ENCODE measurements around the gene ZNF664. TPM values are rescaled to one million over a fixed set of nuclear protein-coding genes. Genes with fewer than 3 reads are reported as not detected.

ZNF664 gene
- total and polyA plus RNA-seq, 2 of the 8 experiments (the other 6 are each of a cell fraction or from before 2014, with no cell fraction given), result 22.8 to 51.4 TPM

DNA sequence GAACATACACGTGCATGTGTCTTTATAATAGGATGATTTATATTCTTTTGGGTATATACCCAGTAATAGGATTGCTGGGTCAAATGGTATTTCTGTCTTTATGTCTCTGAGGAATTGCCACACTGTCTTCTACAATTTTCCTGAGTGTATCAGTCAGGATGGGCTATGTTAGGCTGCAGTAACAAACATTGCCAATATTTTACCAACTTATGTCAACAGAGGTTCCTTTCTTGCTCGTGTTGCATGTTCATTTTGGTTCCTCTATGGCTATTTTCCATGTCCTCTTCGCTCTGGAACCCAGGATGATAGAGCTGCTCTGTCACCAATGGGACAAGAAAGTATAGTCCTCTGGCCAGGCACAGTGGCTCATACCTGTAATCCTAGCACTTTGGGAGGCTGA is 86.7 kb downstream of the ZNF664 start (continued):
- TF ChIP-seq E2F6 (IDR thresholded peaks at IDR 0.05), result no peak

Small RNA genes lying within 50 kb of the gene (small RNA-seq; reads per million reads assigned to genes)
- gene AC068790.4 (ENCODE audit: insufficient read depth) (not detected), gene AC068790.6 (ENCODE audit: insufficient read depth) (not detected)

Other genes starting within 250 kb of the ZNF664 start
- 0.24 and 0.27 TPM in 2 replicates for gene DNAH10, start 210.9 kb upstream of the ZNF664 start, total RNA-seq (2021; fragmentation: NEBNext Ultra II Directional; extraction: Animal tissue kit (Norgen Biotek cat#: 25700))
- 0.02 and 0.09 TPM in 2 replicates for gene DNAH10, start 210.9 kb upstream of the ZNF664 start, polyA plus RNA-seq (2011; rRNA removed)
- gene CCDC92, start 384 bp upstream of the ZNF664 start, total RNA-seq (2021; fragmentation: NEBNext Ultra II Directional; extraction: Animal tissue kit (Norgen Biotek cat#: 25700)), result 0.43 and 0.73 TPM in 2 replicates
- 0.51 and 0.83 TPM in 2 replicates for gene CCDC92, start 384 bp upstream of the ZNF664 start, polyA plus RNA-seq (2011; rRNA removed)